Measurements from ENCODE around the gene OR6B2. TPM values are rescaled to one million over a fixed set of nuclear protein-coding genes. Genes with fewer than 3 reads are reported as not detected.

OR6B2 gene
- total and polyA plus RNA-seq, 2 of the 4 experiments (the other 2 are of a cell fraction) = not detected

GRCh38 chr2:240066489-240066888 lies 36.3 kb upstream of the OR6B2 start:
- Histone ChIP-seq H2BK20ac (ENCODE audit: low read depth, low read length) (no peak overlapping the region), H3K4me2 (ENCODE audit: low read depth, low read length) (no peak overlapping the region), H2BK120ac (ENCODE audit: low read depth, low read length) (no peak overlapping the region), H3K4me1 (ENCODE audit: control insufficient read depth, insufficient read depth, low read length) (no peaks in the 10 kb centered on the region), H3K18ac (ENCODE audit: low read depth, low read length) (no peak overlapping the region), H4K5ac (ENCODE audit: low read depth, low read length) (no peak overlapping the region), H4K91ac (ENCODE audit: insufficient read depth, low read depth, low read length) (no peak overlapping the region), H4K8ac (ENCODE audit: low read depth in 2 of 2, low read length in 2 of 2) (no peak overlapping the region), H3K4me3 (ENCODE audit: insufficient read depth, low read depth, low read length) (no peak overlapping the region), H2BK15ac (ENCODE audit: low read depth, low read length) (no peak overlapping the region), H4K20me1 (ENCODE audit: insufficient read depth, low read length) (no peaks in the 10 kb centered on the region), H3K4ac (ENCODE audit: low read depth, low read length) (no peak overlapping the region), H3K27me3 (ENCODE audit: control insufficient read depth, insufficient read depth, low read length) (no peaks in the 10 kb centered on the region; the same call in 1 of the 2 replicates), H2AFZ (replicated peaks; ENCODE audit: low read length, poor library complexity) (no peak overlapping the region), H2AK9ac (replicated peaks; ENCODE audit: low read depth, low read length, poor library complexity) (no peak overlapping the region), H2AK5ac (ENCODE audit: low read depth, low read length) (no peak overlapping the region), H3K14ac (replicated peaks; ENCODE audit: low read depth, low read length) (no peak overlapping the region), H2BK5ac (ENCODE audit: low read depth, low read length, poor library complexity, severe bottlenecking) (no peak overlapping the region), H3K79me1 (ENCODE audit: low read depth in 1 of 2, low read length in 2 of 2) (no peaks in the 10 kb centered on the region), H3K9ac (ENCODE audit: low read depth, low read length) (no peak overlapping the region), H3K9me1 (ENCODE audit: insufficient read depth, low read length) (no peaks in the 10 kb centered on the region), H3K9me3 (ENCODE audit: control insufficient read depth, insufficient read depth, low read length) (no peaks in the 10 kb centered on the region), H3K56ac (ENCODE audit: extremely low read depth, insufficient read depth, low read length) (no peak overlapping the region), H3K23ac (ENCODE audit: low read depth, low read length) (no peak overlapping the region), H3K36me3 (ENCODE audit: control insufficient read depth, insufficient read depth, low read length) (no peaks in the 10 kb centered on the region), H3K27ac (ENCODE audit: insufficient read depth, low read length) (no peak overlapping the region)
- DNase-seq = no peak
- 10% methylated on average over 2 of the region's 5 CpGs; no CpG with 5 or more reads in 1 of the 2 experiments for WGBS, 2 experiments (ENCODE audit: extremely low coverage in 2 of 2, insufficient read length in 1 of 2)
- TF ChIP-seq CHD1 (IDR thresholded peaks at IDR 0.05; ENCODE audit: low read depth, low read length) = no peak
- no peak for TF ChIP-seq FOS (IDR thresholded peaks at IDR 0.05; ENCODE audit: low read depth, low read length)
- TF ChIP-seq RFX5 (IDR thresholded peaks at IDR 0.05; ENCODE audit: low read depth, low read length) = no peak
- dilution Hi-C loops (cut with HindIII; ENCODE audit: low sequenced_read_pairs, unreplicated experiment) (no loop called here), intact Hi-C loops (cut with micrococcal nuclease) (no loop called here), in situ Hi-C loops (cut with MboI; ENCODE audit: low sequenced_read_pairs) (no loop called here)
- BruUV-seq (replicated peaks) = no TSS peak
- ATAC-seq (ENCODE audit: low read depth) = no peak
- ChIA-PET CTCF (interaction anchor here (1.5 kb wide), 1 partner anchor 77 kb away, joined by 3 read pairs; no protein-coding TSS in a partner anchor), POLR2A (ENCODE audit: unreplicated experiment) (no interaction called here)
